HCT116 (cell line): ENCODE results near the gene OSBPL8.

Experiments used
- CBX3 ChIP-seq: IDR thresholded peaks from 2 replicates; pipeline ENCODE4 v1.6.1; 2012; ENCODE audit warnings: low read depth
- POLR2AphosphoS5 ChIP-seq: IDR thresholded peaks from 2 replicates; pipeline ENCODE4 v1.6.1; 2011; ENCODE audit warnings: mild to moderate bottlenecking, low read depth, low read length, moderate library complexity

DNA sequence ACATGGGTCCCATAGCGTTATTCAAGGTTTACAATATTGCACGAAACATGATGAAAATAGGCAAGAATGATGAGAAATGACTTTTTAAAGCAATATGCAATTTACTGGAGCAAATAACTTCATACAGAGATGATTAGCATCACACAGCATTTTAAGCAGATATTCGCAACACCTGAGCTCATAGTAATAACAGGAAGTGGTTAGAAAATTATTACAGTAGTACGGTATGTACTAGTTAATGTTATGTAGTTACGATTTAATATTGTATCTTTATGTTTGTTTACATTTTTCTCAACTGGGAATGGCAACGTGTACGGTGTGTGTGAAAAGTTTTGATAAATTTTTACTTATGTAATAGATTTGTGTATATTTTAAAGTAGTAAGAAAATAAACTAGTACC, 102.6 kb downstream of the OSBPL8 start:
- TF ChIP-seq CBX3 (no peak), POLR2AphosphoS5 (no peak)
